Large intestine (tissue), 3 donors: ENCODE measurements around the gene CFAP157. TPM values are rescaled to one million over a fixed set of nuclear protein-coding genes. Genes with fewer than 3 reads are reported as not detected.

ENCODE experiments used
- DNase-seq, 2 donors: peaks; one replicate each; pipeline versions ENCODE4 v3.0.0 to v3.0.0-alpha.2; 2013
- H3K27ac ChIP-seq: one replicate; pipeline ENCODE4 v1.5.1; 2013; ENCODE audit warnings: low read length
- H3K27me3 ChIP-seq: 2 replicates; pipeline ENCODE4 v1.6.1; 2013; ENCODE audit warnings: low read length; ENCODE audit not compliant: control insufficient read depth, insufficient read depth
- H3K36me3 ChIP-seq: 2 replicates; pipeline ENCODE4 v1.6.1; 2013; ENCODE audit warnings: low read length; ENCODE audit not compliant: control insufficient read depth, insufficient read depth
- H3K4me1 ChIP-seq: one replicate; pipeline ENCODE4 v1.6.1; 2013; ENCODE audit warnings: low read length; ENCODE audit not compliant: control insufficient read depth, insufficient read depth
- H3K4me3 ChIP-seq: one replicate; pipeline ENCODE4 v1.5.1; 2013; ENCODE audit warnings: low read length
- H3K9me3 ChIP-seq: one replicate; pipeline ENCODE4 v1.6.1; 2013; ENCODE audit warnings: mild to moderate bottlenecking, low read depth, low read length, moderate library complexity; ENCODE audit not compliant: control insufficient read depth
- WGBS: methylation state at CpG from one replicate; pipeline ENCODE4 v1.1.5; 2013; ENCODE audit warnings: low lambda C conversion rate; ENCODE audit not compliant: insufficient coverage; 5-methylcytosine and 5-hydroxymethylcytosine counted together
- polyA plus RNA-seq: library from polyadenylated mRNA; unstranded; fragments of 120-200 nt; gene quantifications from one replicate; pipeline ENCODE4 v1.2.1, GENCODE V29; 2013

Gene CFAP157
- polyA plus RNA-seq, 1 donor = 0.84 TPM

- H3K4me1 ChIP-seq = peaks cover 9% of the 10 kb centered on the region
- H3K4me3 ChIP-seq = no peak overlapping the region
- H3K27ac ChIP-seq = no peak overlapping the region
- no peak for DNase-seq
- no peaks in the 10 kb centered on the region for H3K36me3 ChIP-seq
- H3K27me3 ChIP-seq = peaks cover 21% of the 10 kb centered on the region
- WGBS = no CpG with 5 or more reads among the region's 7 CpGs
- H3K9me3 ChIP-seq = no peaks in the 10 kb centered on the region
Measured at GRCh38 chr9:127763918-127764384, 57.2 kb downstream of the CFAP157 start.

GRCh38 chr9:127765418-127765817 is 58.6 kb downstream of the CFAP157 start:
- H3K9me3 ChIP-seq = no peaks in the 10 kb centered on the region
- H3K4me1 ChIP-seq = peaks cover 9% of the 10 kb centered on the region
- 100% methylated on average over 1 of the region's 1 CpG for WGBS
- no peak overlapping the region for H3K4me3 ChIP-seq
- no peak overlapping the region for H3K27ac ChIP-seq
- no peaks in the 10 kb centered on the region for H3K36me3 ChIP-seq
- no peak for DNase-seq
- peaks cover 22% of the 10 kb centered on the region for H3K27me3 ChIP-seq

Other genes with a start within 250 kb of the CFAP157 start
- 32.2 TPM for gene STXBP1, start 94.7 kb upstream of the CFAP157 start, polyA plus RNA-seq
- 9.3 TPM for gene PTRH1, start 8.7 kb downstream of the CFAP157 start, polyA plus RNA-seq
- gene TTC16, start 9.1 kb downstream of the CFAP157 start, polyA plus RNA-seq = 0.03 TPM
- 16.5 TPM for gene TOR2A, start 28.3 kb downstream of the CFAP157 start, polyA plus RNA-seq
- gene SH2D3C, start 71.7 kb downstream of the CFAP157 start, polyA plus RNA-seq = 7.4 TPM
- 57.4 TPM for gene CDK9, start 79.0 kb downstream of the CFAP157 start, polyA plus RNA-seq
- 33.5 TPM for gene FPGS, start 95.9 kb downstream of the CFAP157 start, polyA plus RNA-seq
- gene ENG, start 147.7 kb downstream of the CFAP157 start, polyA plus RNA-seq = 21.6 TPM
- 20.6 TPM for gene AK1, start 170.7 kb downstream of the CFAP157 start, polyA plus RNA-seq
- gene ST6GALNAC6, start 192.6 kb downstream of the CFAP157 start, polyA plus RNA-seq = 14.4 TPM
- gene ST6GALNAC4, start 210.1 kb downstream of the CFAP157 start, polyA plus RNA-seq = 10.4 TPM
- gene PIP5KL1, start 223.8 kb downstream of the CFAP157 start, polyA plus RNA-seq = 0.79 TPM
- 33.2 TPM for gene DPM2, start 230.9 kb downstream of the CFAP157 start, polyA plus RNA-seq